Heart right ventricle (tissue), 16 donors: ENCODE data around the gene YES1. TPM values are rescaled to one million over a fixed set of nuclear protein-coding genes. Genes with fewer than 3 reads are reported as not detected.

Source experiments
- ATAC-seq, 8 donors: fragments of 200-7000 bp; cut with Tn5 transposase; one replicate each; pipeline ENCODE4 v1.9.1; 2020; ENCODE audit warnings: mild to moderate bottlenecking in 8 of 8, moderate library complexity in 8 of 8, moderate number of reproducible peaks in 1 of 8
- DNase-seq, 2 donors: peaks; one replicate each; pipeline ENCODE4 v3.0.0-alpha.2; 2020
- H3K27ac ChIP-seq, 10 donors: fragments of 200-600 bp; sonication (generic) in 2 of 10; one replicate each; pipeline versions ENCODE4 v1.5.0 to v1.8.0; 2020 to 2022; ENCODE audit warnings: mild to moderate bottlenecking in 3 of 10
- H3K27me3 ChIP-seq, 7 donors: fragments of 200-600 bp; one replicate each; pipeline ENCODE4 v1.8.0; 2021 to 2022; ENCODE audit warnings: mild to moderate bottlenecking in 2 of 7
- H3K36me3 ChIP-seq, 9 donors: fragments of 200-600 bp; sonication (generic) in 1 of 9; one replicate each; pipeline versions ENCODE4 v1.5.0 to v1.8.0; 2020 to 2022; ENCODE audit warnings: mild to moderate bottlenecking in 2 of 9
- H3K4me1 ChIP-seq, 9 donors: fragments of 200-600 bp; sonication (generic) in 1 of 9; one replicate each; pipeline versions ENCODE4 v1.5.0 to v1.8.0; 2020 to 2022; ENCODE audit warnings: mild to moderate bottlenecking in 4 of 9
- H3K4me3 ChIP-seq, 10 donors: fragments of 200-600 bp; sonication (generic) in 2 of 10; one replicate each; pipeline versions ENCODE4 v1.5.0 to v1.8.0; 2020 to 2022; ENCODE audit warnings: mild to moderate bottlenecking in 7 of 10, moderate library complexity in 2 of 10
- H3K9me3 ChIP-seq, 11 donors: fragments of 200-600 bp in 10 of 11; sonication (generic) in 2 of 11; one replicate each; pipeline versions ENCODE4 v1.5.0 to v1.8.0; 2013 to 2022; ENCODE audit warnings: mild to moderate bottlenecking in 2 of 11, control low read depth in 1 of 11, moderate library complexity in 1 of 11
- WGBS, 2 donors: extraction: QIAGEN DNeasy Blood & Tissue Kit; methylation state at CpG; one replicate each; pipeline ENCODE4 v1.1.7; 2013; ENCODE audit warnings: inconsistent platforms in 1 of 2; 5-methylcytosine and 5-hydroxymethylcytosine counted together
- intact Hi-C, 10 donors: fragments of 100-400 bp; cut with DNase I; formaldehyde crosslinking; loops; one replicate each; pipeline versions ENCODE4 v1.11.1 to v1.14.2; 2022
- polyA plus RNA-seq, 2 donors: library from polyadenylated mRNA; stranded (reverse); fragments of 200-250 nt; gene quantifications; one replicate each; pipeline ENCODE4 v1.2.3, GENCODE V29; 2013
- total RNA-seq, 10 donors: library from RNA; stranded (reverse); fragmentation: NEBNext Ultra II Directional in 3 of 10; extraction: Animal tissue kit (Norgen Biotek cat#: 25700) in 3 of 10; gene quantifications; one replicate each; pipeline versions ENCODE4 v1.2.1 to v1.2.4, GENCODE V29; 2021 to 2023
- TF ChIP-seq, protein P1 (sequence below), 9 donors: fragments of 200-600 bp; sonication (generic) in 2 of 9; IDR thresholded peaks; one replicate each; pipeline versions ENCODE4 v1.5.0 to v1.8.0; 2021 to 2022; ENCODE audit warnings: antibody characterized with exemption in 9 of 9, mild to moderate bottlenecking in 5 of 9, moderate library complexity in 1 of 9
- donor health status: Arrhythmogenic right ventricular cardiomyopathy.
- donor health status: ischemic (EF 13 %, LVEDD 7.1; RV severe dilation, severe dysfunction).
- donor health status: healthy with polysubstance abuse.
- donor health status: DM: no; HTN: yes; CAD: no.
- donor health status: DM: no; HTN: no; CAD: no.
- donor health status: ischemic (EF 25% LVEDD 6.9; RV normal size, moderate dysfunction).
- donor health status: ischemic (EF 25% LVEDD 5.7; RV mildly dilated, moderate dysfunction).
- donor health status: healthy.
- donor health status: DM: yes; HTN: yes; CAD: no.
- donor health status: Ischemic cardiomyopathy.
- donor health status: ischemic (EF 35%, LVEDD 5.7; RV mildly dilated, moderate dysfunction).
- donor health status: nonischemic (EF 11% LVEDD 7.7; RV severe dilation, severe dysfunction).
- donor health status: DM: yes; HTN: yes; CAD: no.
- donor health status: PGD.
- donor health status: ischemic (EF 29% LVEDD 5.4; RV normal size, mild dysfunction).
- donor health status: nonischemic (EF 23%, LVEDD 6.1; RV moderate dilation, normal function).

The YES1 gene
- total and polyA plus RNA-seq, 12 donors: 10.3 to 31.5 (median 21.7) TPM

GRCh38 chr18:834082-834720 is 22.2 kb upstream of the YES1 start:
- no peak overlapping the region for H3K4me3 ChIP-seq
- whole genome bisulfite sequencing, 2 donors: 65 to 78% methylated on average over 8 of the region's 8 CpGs
- no peaks in the 10 kb centered on the region for H3K9me3 ChIP-seq
- H3K4me1 ChIP-seq: peaks cover 0 to 34% (median 15%) of the 10 kb centered on the region in 9 donors
- DNase-seq (no peak), ATAC-seq (no peak)
- TF ChIP-seq, protein P1, sequence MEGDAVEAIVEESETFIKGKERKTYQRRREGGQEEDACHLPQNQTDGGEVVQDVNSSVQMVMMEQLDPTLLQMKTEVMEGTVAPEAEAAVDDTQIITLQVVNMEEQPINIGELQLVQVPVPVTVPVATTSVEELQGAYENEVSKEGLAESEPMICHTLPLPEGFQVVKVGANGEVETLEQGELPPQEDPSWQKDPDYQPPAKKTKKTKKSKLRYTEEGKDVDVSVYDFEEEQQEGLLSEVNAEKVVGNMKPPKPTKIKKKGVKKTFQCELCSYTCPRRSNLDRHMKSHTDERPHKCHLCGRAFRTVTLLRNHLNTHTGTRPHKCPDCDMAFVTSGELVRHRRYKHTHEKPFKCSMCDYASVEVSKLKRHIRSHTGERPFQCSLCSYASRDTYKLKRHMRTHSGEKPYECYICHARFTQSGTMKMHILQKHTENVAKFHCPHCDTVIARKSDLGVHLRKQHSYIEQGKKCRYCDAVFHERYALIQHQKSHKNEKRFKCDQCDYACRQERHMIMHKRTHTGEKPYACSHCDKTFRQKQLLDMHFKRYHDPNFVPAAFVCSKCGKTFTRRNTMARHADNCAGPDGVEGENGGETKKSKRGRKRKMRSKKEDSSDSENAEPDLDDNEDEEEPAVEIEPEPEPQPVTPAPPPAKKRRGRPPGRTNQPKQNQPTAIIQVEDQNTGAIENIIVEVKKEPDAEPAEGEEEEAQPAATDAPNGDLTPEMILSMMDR (IDR thresholded peaks at IDR 0.05): no peak
- intact Hi-C loops: loop anchor here in 6 of 10 donors (5.0 to 10.0 kb wide), 6 partner anchors 92 to 567 kb away; partner anchors contain the start of gene THOC1 (in 1 of the 6)
- no peak overlapping the region for H3K27ac ChIP-seq
- H3K27me3 ChIP-seq: peaks cover 0 to 33% (median 0%) of the 10 kb centered on the region in 7 donors
- H3K36me3 ChIP-seq: no peaks in the 10 kb centered on the region

DNA sequence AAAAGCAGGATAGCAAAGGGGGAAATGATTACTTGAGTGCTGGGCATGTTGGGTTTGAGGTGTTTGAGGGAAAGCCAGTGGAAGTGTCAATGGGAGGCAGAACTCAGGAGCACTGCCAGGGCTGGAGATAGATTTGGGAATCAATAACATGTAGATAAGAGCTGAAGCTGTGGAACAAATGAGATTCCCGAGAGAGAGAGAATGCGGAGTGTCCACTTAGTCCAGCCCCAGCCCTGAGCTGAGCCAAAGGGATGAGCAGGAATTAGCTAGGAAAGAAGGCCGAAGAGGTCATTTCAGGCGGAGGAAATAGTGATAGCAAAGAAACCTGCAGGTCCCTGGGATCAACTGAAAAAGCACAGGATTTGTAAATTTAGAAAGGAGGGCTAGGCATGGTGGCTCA is 21.2 kb upstream of the YES1 start:
- Histone ChIP-seq H3K4me3 (no peak overlapping the region), H3K9me3 (no peaks in the 10 kb centered on the region), H3K4me1 (peaks cover 0 to 30% (median 15%) of the 10 kb centered on the region in 9 donors), H3K36me3 (no peaks in the 10 kb centered on the region), H3K27me3 (peaks cover 0 to 35% (median 0%) of the 10 kb centered on the region in 7 donors), H3K27ac (no peak overlapping the region)
- WGBS, 2 donors: 87 to 93% methylated on average over 4 of the region's 4 CpGs
- ATAC-seq (no peak), DNase-seq (no peak)
- intact Hi-C loops: loop anchor here in 6 of 10 donors (5.0 to 10.0 kb wide), 6 partner anchors 91 to 566 kb away; partner anchors contain the start of gene THOC1 (in 1 of the 6)
- TF ChIP-seq, protein P1 (IDR thresholded peaks at IDR 0.05): no peak

DNA sequence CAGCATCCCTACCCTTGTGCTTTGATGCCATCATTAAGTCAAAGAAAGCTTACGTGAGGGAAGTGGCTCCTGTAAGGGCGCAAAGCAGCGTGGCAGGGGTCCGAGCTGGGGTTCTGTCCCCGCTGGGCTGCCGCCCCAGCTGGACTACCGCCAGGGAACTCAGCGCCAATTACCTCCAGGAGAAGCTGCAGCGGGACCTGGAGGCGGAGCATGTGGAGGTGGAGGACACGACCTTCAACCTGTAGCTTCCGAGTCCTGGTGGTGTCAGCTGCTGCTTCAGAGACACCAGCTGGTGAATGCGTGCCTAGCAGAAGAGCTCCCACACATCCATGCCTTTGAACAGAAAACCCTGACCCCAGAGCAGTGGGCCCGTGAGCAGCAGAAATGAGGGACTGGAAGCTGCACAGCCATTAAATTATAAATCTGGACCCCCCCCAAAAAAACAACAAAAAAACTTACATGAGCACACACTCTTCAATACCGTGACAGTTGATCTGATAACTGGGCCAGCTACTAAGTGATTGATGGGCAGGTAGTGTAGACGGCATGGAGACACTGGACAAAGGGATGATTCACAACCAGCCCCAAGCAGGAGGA is 20.1 kb upstream of the YES1 start:
- peak overlapping the region in 3 of 10 donors; percentile 19 to 32 (median 19) for H3K4me3 ChIP-seq
- peak in 1 of 2 donors; percentile 22 for DNase-seq
- no peaks in the 10 kb centered on the region for H3K9me3 ChIP-seq
- intact Hi-C loops: loop anchor here in 6 of 10 donors (5.0 to 10.0 kb wide), 6 partner anchors 90 to 565 kb away; partner anchors contain the start of gene THOC1 (in 1 of the 6)
- no peak overlapping the region for H3K27ac ChIP-seq
- H3K27me3 ChIP-seq: peaks cover 0 to 29% (median 0%) of the 10 kb centered on the region in 7 donors
- WGBS, 2 donors: 16 to 26% methylated on average over 16 of the region's 16 CpGs
- peak in 4 of 8 donors; percentile 40 to 65 (median 48) for ATAC-seq
- H3K4me1 ChIP-seq: peaks cover 0 to 30% (median 15%) of the 10 kb centered on the region in 9 donors
- TF ChIP-seq, protein P1 (IDR thresholded peaks at IDR 0.05): peak in 2 of 9 donors; percentile 22 to 29
- H3K36me3 ChIP-seq: no peaks in the 10 kb centered on the region

DNA sequence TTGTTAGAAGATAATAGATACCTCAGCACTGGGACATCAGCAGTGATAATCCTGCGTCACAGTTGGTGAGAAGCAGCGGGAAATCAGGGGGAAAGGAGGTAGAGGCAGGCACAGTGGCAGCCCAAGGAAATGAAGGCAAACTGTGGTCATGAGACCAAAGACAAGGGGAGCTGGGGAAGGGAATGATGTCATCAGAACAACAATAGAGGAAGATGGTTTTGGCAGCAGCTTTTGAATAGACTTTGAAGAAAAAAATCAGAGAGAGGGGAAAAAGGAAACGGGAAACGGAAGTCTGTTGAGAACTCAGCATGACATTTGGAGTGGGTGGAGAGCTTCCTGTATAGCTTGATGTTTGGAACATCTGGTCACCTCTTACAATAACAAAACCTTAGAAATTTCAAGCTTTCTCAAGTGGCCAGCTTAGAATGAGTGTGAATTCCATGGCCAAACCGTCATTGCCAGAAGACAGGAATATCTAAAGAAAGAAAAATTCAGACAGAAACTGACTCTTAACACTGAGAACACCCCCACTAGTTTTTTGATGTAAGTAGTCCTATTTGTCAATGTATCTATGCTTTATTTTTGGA is 18.4 kb upstream of the YES1 start:
- H3K27ac ChIP-seq: peak overlapping the region in 9 of 10 donors; percentile 22 to 79 (median 58)

More for the DNA sequence above, 18.4 kb upstream of the YES1 start:
- Histone ChIP-seq H3K4me3 (no peak overlapping the region), H3K9me3 (no peaks in the 10 kb centered on the region), H3K36me3 (no peaks in the 10 kb centered on the region), H3K4me1 (peaks cover 0 to 30% (median 15%) of the 10 kb centered on the region in 9 donors), H3K27me3 (peaks cover 0 to 42% (median 0%) of the 10 kb centered on the region in 7 donors)
- intact Hi-C loops: loop anchor here in 8 of 10 donors (2.0 to 10.0 kb wide), 10 partner anchors 18 to 563 kb away; partner anchors contain the start of genes THOC1 (in 1 of the 8) and YES1 (in 1 of the 8)
- TF ChIP-seq, protein P1 (IDR thresholded peaks at IDR 0.05): no peak
- WGBS, 2 donors: 22 to 25% methylated on average over 5 of the region's 5 CpGs
- peak in 1 of 2 donors; percentile 51 for DNase-seq
- ATAC-seq: peak; percentile 79 to 94 (median 90)
